Breast epithelium (tissue), 3 donors: ENCODE data around the gene PLOD1.
"Not testable (repeated sequence)": the region's sequence is repeated elsewhere in the genome, so short reads cannot be mapped to it uniquely, and the experiment has no call there.

Experiments
- POLR2A ChIP-seq: fragments of 450-650 bp; IDR thresholded peaks from one replicate; pipeline ENCODE4 v1.6.1; 2016; ENCODE audit warnings: antibody characterized with exemption, mild to moderate bottlenecking, moderate library complexity
- POLR2AphosphoS5 ChIP-seq, 3 donors: sonication (generic); formaldehyde crosslinking; IDR thresholded peaks; one replicate each; pipeline ENCODE4 v1.6.1; 2017; ENCODE audit warnings: antibody characterized with exemption in 3 of 3
- TF ChIP-seq, protein P1 (sequence below), 3 donors: fragments of 450-650 bp; IDR thresholded peaks; one replicate each; pipeline ENCODE4 v1.5.1; 2016 to 2017; ENCODE audit warnings: antibody characterized with exemption in 3 of 3, mild to moderate bottlenecking in 3 of 3, moderate library complexity in 3 of 3

DNA sequence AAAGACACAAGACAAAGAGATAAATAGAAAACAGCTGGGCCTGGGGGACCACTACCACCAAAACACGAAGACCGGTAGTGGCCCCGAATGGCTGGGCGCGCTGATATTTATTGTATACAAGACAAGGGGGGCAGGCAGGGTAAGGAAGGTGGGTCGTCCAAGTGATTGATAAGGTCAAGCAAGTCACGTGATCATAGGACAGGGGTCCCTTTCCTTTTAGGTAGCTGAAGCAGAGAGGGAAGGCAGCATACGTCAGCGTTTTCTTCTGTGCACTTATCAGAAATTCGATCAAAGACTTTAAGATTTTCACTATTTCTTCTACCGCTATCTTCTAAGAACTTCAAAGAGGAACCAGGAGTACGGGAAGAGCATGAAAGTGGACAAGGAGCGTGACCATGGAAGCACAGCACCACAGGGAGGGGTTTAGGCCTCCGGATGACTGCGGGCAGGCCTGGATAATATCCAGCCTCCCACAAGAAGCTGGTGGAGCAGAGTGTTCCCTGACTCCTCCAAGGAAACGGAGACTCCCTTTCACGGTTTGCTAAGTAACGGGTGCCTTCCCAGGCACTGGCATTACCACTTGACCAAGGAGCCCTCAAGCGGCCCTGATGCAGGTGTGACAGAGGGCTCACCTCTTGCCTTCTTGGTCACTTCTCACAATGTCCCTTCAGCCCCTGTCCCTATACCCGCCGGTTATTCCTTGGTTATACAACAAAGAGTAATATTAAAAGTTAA lies 21.9 kb upstream of the PLOD1 start:
- TF ChIP-seq, protein P1, sequence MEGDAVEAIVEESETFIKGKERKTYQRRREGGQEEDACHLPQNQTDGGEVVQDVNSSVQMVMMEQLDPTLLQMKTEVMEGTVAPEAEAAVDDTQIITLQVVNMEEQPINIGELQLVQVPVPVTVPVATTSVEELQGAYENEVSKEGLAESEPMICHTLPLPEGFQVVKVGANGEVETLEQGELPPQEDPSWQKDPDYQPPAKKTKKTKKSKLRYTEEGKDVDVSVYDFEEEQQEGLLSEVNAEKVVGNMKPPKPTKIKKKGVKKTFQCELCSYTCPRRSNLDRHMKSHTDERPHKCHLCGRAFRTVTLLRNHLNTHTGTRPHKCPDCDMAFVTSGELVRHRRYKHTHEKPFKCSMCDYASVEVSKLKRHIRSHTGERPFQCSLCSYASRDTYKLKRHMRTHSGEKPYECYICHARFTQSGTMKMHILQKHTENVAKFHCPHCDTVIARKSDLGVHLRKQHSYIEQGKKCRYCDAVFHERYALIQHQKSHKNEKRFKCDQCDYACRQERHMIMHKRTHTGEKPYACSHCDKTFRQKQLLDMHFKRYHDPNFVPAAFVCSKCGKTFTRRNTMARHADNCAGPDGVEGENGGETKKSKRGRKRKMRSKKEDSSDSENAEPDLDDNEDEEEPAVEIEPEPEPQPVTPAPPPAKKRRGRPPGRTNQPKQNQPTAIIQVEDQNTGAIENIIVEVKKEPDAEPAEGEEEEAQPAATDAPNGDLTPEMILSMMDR (IDR thresholded peaks at IDR 0.05): not testable (repeated sequence)
- not testable (repeated sequence) for TF ChIP-seq POLR2AphosphoS5 (IDR thresholded peaks at IDR 0.05); POLR2A
